GM18511 (cell line): ENCODE measurements around the gene GSTM4.

ENCODE experiments used
- ATAC-seq: cut with Tn5 transposase; IDR thresholded peaks from one replicate; pipeline ENCODE4 v1.9.1; 2021; ENCODE audit warnings: mild to moderate bottlenecking, moderate library complexity; ENCODE audit not compliant: unreplicated experiment

Gene GSTM4

DNA sequence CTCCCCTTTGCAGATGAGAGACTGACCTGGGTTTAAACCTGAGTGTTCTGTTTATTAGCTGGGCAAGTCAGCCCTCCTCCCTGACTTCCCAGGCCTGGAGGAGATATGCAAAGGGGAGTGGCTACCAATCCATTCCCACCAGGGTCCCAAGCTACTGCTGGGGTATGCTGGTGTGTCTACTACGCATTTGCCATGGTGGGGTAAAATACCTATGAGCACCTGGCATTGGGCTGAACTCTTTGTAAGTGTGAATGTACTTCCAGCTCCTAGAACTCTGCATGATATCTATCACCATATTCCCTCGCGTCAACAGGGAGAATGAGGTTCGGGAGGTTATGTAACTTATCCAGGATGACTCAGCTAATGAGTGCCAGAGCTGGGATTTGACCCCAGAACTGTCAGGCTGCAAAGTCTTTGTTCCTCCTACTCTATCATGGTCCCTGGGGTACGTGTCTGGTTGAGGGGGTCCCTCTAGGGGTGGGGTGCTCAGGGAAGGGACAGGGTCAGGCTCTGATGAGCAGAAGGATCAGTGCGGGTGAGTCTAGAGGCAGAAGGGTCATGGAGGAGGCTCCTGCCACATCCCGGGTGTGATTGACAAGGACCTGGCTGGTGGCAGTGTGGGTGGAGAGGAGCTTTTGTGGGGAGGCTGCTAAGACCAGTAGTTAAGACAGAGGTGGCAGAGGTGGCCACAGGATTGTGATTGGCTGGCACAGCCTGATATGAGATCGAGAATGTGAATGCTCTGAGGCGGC, 19.5 kb upstream of the GSTM4 start:
- ATAC-seq: no peak

DNA sequence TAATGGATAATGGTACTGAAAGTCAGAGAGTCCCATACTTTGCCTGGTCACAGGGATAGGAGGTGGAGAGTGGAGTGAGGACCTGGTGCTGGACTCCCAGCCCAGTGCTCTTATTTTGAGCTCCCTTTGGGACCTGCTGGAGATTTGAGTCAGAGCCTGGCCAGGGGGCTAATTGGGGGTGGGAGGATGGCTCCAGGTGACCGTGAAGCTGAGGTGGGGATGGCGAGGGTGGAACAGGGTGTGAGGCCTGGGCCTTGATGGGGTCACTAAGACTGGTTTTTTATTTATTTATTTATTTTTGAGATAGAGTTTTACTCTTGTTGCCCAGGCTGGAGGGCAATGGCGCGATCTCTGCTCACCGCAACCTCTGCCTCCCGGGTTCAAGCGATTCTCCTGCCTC, 18.5 kb upstream of the GSTM4 start:
- no peak for ATAC-seq

DNA sequence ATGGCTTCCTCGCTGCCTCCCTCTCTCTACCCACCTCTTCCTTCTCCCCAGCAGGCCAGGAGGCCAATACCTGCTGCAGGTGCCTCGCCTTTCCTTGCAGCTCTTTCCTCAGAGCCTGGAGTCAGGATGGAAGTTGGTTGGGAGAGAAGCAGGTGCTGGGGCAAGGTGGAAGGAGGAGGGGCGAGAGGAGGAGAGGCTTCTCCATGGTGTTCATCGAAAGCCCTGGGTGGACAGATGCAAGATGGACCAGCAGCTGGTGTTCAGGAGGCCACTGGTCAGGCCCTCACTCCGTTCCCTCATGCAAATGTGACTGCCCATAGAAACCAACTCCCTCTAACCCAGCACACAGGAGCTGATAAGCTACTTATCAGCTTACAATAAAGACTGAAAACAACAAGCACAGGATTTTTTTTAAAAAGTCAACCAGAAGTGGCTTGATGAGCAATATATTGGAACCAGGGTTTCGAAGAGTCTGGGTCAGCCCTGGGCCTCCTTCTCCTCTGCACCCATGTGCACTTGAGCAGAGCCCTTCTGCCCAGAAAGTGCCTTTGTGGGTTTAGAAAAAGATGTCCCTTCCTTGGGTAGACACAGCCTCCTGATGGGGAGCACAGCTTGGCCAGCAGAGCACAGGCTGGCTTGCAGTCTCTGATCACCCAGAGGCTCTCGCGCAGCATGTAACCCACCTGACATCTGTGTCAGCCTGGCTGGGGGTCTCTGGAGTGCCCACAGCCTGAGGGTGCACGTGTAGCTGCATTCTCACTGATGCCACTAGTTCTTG, 16.6 kb upstream of the GSTM4 start:
- no peak for ATAC-seq

DNA sequence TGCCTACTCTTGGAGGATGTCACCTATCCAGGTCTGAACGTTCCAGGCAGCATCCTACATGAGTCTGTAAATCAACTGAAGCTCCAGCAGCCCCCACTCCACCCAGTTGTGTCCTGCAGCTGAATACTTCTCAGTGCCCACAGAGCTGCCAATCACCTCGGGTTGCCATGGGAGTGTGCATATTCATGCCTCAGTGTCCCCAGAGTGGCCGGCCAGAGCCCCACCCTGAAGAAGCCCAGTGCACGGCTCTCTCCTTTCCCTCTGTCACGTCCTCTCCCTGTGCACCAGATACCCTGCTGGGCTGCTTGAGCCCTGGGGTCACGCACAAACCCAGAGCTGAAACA, 16.1 kb upstream of the GSTM4 start:
- ATAC-seq: no peak

DNA sequence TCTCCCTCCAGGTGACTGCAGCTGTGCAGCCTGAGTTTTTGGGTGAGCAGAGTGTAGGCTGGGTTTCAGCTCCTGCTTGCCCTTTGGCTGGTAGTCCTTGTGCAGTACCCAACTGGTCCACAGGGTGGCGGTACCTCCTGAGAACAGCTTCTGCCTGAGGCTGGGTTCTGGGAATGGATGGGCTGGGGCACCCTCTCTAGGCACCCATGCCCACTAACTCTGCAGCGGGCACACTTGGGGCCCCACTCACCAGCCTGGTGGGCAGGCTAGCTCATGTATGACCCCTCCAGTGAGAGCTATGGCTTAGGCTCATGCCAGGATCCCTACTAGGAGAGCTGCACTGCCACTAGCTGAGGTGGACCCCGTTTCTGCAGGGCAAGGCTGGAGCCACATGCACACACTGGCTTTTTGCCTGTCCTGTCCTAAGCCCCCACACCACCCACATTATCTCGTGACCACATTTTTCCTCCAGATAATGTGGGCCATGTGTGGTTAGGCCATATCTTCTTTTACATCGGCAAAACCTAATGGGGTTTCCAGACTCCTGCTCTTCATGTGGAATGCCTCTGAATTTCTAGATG, 15.5 kb upstream of the GSTM4 start:
- ATAC-seq: peak; percentile 50

DNA sequence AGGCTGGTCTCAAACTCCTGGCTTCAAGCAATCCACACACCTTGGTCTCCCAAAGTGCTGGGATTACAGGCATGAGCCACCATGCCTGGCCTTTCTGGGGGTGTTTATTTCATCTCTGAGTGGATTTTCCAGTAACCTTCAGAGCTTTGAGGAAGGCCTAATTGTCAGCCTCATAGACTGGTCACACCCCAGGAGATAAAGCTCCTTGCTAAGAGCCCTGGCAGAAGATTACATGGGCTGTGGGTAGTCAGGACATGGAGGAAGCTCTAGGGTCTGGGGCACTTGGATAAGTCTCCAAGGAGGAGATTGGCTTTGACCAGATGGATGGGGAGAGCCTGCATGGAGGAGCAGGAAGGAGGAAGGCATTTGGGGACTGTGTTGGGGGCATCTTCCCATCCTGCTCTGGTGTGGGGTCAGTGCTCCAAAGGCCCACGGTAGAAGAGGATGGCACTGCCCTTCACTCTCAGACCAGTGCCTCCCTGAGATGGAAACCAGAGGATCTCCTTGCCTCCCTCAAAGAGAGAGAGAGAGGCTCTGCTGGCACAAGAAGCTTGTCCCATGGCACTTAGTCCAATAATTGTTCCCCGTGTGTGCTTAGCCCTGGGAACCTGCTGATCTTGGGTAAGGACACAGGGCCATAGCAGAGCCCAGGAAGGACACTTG, 14.7 kb upstream of the GSTM4 start:
- ATAC-seq: no peak

DNA sequence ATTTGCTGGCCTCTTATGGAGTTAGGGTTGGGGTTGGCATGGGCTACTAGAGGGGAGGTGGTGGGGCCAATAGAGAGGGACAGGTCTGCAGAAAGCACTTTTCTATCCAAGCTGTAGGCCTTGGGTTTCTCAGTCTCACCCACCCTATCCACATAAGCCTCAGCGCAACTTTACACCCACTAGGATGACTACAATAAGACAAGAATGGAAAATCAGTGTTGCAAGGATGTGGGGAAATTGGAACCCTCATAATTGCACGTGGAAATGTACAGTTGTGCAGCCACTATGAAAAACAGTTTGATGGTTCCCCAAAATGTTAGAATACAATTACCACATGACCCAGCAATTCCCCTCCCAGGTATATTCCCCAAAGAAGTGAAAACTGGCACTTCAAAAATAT, 14.0 kb upstream of the GSTM4 start:
- ATAC-seq: no peak

DNA sequence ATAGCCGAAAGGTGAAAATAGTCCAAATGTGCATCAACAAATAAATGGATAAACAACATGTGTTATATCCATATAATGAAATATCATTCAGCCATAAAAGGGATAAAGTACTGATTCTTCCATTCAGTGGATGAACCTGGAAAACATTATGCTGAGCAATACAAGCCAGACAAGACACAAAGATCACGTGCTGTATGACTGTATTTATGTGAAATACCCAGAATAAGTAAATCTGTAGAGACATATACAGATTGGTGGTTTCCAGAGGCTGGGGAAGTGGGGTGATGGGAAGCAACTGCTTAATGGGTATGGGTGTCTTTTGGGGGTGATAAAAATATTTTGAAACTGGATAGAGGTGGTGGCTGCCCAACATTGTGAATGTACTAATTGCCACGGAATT, 13.3 kb upstream of the GSTM4 start:
- ATAC-seq: no peak

DNA sequence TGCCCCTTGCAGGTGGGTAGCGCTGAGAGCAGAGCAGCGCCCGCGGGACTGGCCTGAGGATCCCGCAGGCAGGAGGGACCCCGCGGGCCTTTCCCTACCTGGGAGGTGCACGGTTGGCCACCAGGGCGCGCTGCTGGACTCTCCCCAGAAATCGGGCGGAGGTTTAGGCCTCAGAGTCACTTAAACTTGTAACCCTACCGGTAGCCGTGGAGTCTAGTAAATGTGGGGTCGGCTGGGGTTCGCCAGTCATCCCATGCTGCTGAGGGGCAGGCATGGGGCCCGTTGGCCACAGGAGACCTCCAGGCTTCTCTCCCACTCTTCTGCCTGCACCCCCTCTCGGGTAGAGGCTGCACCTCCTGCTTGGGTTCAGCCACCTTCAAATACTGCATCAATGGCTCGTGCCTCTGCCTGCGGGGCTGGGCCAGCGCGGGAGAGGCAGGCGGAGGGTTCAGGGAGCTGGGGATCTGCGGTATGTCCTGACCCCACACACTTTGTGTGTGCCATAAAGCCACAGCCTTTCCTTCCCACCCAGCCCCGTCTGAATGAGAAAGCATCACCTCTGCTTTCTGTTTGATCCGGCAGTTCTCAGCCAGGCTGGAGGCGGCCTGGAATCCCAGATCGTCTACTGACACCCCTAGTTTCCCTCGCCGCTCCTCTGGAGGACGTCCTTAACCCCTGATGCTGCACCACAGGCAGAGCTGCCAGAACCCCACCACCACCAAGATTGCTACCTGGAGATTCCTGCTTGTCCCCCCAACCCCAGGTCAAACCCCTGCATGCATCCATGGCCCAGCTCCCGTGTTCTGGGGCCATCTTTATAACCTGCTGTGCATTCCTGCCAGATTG, 12.3 kb upstream of the GSTM4 start:
- peak; percentile 95 for ATAC-seq

DNA sequence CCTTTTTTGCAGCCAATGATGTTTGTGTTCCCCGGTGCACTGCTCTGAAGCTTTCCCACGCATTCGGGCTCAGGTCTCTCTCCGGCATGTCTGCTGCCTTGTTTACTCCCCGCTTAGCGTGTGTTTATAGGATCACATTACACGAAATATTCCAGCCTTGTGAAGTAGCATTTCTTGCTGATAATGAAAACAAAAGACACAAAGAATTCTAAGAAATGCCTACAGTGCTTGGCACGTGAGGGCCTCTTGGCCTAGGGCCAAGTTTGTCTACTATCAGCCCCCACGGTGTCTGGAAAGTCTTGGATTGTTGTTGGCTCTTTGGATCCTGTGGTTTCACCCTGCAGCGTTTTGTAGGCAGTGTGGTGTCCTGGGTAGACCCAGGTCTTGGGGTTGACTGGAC, 11.2 kb upstream of the GSTM4 start:
- no peak for ATAC-seq

DNA sequence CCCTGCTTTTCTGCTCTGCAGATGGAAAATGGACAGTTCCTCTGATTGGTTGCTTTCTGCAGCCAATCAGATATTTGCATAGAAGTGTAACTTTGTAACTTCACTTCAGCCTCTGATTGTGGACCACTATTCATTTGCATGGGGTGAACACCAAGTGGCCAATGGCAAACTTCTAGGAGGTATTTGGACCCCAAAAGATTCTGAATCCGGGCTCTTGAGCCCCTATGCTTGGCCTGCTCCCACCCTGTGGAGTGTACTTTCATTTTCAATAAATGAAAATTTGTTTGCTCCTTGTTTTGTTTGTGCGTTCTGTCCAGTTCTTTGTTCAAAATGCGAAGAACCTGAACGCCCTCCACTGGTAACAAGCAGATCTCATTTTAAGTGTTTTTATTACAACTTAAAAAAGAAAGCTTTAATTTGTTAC, 6.4 kb upstream of the GSTM4 start:
- no peak for ATAC-seq

DNA sequence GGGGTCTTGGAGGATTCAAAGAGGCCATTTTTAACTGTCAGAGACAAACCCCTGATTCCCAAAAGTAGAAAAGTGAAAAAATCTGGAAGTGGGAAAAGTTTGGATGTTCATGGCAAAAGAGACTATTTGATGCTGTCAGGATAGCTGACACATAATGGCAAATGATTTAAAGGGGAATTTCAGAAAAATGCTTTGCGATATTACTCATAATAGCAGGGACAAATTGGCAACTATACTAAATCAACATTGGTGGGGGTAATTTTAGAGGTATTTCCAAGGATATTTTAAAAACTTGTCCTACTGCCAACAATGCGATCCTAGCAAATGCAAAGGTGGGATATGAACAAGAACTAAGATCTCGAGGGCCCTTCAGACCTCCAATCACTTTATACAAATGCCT, 5.3 kb upstream of the GSTM4 start:
- no peak for ATAC-seq

DNA sequence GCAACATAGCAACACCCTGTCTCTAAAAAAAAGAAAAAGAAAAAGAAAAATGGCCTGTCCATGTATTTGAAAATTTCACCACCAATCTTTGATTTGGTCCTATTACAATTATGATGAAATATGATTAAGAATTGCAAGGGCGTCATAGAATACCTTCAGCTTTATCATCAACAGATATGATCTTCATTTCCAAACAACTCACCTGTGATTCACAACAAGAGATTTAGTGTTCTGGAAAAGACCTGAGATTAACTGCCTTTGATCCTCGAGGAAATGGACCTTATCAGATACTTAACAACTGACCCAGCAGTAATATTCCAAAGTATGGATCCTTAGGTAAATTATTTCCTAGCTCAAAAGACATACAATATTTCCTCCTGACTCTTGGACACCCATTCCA, 3.5 kb upstream of the GSTM4 start:
- ATAC-seq: no peak

DNA sequence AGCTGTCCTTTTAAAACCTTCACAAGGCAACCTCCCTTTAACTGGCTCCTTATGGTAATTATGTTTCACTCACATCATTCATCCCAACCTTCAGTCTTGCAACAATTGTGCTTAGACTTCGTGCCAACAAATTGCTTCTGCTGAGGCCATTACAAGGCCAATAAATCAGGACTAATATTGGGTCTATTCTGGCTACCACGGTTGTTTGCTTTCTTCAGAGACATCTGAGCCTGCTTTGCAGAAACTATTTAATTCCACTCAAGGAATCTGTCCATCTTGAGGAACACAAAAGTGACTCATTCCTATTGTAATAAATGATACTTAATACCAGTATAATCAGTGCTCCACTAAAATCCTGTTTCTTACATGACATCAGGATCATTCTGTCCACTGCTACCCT, 2.6 kb upstream of the GSTM4 start:
- no peak for ATAC-seq

DNA sequence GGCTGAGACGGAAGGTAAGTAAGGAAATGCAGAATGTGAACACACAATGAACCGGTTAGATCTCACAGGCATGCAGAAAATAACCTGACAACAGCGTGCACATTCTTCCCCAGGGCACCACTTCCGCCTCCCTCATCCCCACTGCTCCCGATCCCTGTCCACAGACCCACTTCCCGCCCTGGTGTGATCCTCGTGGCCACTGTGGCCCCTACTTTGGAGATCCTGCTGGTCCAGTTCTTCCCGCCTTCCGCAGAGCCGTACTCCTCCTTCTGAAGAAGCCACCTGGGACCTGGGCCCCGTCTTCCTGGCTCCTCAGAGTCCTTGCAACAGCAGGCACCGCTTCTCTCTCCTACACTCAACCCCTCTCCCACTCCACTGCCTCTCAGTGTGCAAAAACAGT, 1.4 kb upstream of the GSTM4 start:
- no peak for ATAC-seq

DNA sequence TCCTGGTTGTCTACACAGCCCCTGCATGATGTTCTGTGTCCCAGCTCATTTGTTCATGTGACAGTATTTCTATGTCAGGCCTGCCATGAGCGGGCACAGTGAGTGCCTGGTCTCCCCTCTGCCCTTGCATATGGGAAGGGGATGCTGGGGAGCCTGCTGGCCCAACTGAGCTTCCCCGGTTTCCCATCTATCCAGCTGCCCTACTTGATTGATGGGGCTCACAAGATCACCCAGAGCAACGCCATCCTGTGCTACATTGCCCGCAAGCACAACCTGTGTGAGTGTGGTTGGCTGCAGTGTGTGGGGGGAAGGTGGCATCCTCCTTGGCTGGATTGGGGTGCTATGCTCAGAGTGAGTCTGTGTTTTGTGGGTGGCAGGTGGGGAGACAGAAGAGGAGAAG, 1.5 kb downstream of the GSTM4 start:
- no peak for ATAC-seq

DNA sequence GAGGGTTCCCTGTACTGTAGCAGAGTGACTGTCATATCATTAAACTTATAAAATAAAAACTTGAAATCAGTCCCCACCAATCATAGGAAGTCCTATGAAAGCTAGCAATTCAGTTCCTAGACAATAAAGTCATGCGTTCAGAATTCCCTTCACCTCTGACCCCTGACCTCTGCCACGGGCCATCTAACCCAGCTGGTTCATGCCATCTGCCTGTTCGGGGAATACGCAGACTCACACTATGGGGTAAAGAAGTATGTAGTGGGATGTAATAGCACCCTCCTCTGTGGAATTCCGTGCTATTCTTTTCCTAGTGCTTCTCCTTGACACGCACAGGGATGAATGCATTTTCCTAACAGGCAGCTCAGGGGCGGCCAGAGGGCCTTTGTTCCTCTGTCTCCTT, 2.1 kb downstream of the GSTM4 start:
- no peak for ATAC-seq

DNA sequence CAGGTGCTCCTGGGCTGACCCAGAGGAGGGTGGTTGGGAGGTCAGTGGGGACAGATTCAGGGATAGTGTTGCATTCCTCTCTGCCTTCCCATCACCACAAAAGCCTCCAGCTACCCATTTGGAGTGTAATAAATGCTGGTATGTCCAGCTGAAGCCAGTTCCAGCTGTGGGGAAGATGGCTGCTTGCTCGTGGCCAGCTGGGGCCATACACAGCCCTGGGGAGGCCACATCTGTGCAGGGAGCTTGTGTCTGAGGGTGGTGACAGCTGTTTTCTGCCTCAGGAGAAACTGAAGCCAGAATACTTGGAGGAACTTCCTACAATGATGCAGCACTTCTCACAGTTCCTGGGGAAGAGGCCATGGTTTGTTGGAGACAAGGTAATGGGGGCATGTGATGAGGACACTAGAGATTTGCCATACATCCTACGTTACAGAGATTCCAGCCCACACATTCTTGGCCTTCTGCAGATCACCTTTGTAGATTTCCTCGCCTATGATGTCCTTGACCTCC, 2.7 kb downstream of the GSTM4 start:
- no peak for ATAC-seq

DNA sequence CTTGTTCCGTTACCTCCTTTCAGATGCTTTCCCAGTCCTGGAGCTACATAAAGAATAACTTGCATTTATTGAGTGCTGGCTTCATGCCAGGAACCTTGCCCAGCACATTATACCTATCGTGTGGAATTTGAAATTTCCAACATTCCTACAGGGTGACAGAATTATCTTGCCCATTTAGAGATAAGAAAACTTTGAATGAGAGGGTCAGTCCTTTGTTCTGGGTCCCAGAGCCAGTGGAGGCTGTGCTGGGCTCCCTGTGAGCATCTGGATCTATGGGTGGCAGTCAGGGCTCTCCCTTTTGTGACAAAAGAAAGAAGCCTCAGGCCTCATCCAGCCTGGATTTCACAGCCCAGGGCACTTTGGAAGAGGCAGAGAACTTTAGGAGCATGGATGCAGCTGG, 3.2 kb downstream of the GSTM4 start:
- ATAC-seq: no peak

DNA sequence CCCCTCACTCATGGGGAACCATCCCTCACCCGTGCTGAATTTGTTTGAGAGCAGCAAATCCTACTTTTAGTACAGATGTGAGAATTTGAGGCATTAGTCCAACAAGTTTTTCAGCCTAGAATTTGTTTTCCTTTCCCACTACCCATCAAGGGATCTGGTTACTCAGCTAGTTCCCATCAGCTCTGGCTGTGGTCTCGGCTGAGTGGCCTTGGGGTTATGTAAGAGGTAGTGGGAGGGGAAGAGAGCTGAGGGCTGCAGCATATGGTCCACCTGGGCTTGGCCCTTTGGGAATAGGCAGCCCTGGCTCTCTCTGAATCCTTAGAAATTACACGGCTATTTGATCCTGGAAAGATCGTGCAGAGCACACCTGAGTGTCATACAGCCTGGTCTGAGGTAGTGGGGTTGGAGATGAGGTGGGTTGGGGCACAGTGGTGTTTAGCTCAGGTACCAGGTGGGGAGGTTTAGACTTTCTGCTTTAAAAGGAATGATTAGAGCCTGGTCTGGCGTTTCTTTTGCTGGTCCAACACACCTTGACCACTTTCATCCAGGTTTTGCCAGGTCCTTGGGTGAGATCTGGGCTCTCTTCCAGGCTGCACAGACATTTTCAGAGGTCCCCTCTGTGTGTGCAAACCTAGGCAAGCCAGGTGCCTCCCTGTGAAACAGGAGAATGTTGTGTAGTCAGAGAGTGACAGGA, 4.2 kb downstream of the GSTM4 start:
- no peak for ATAC-seq
